Nephron (organoid): ENCODE measurements around the gene SLC25A41.

Experiments used
- H3K27ac Mint-ChIP-seq, 3 experiments: 2 replicates each; pipeline ENCODE4 v1.8.0; 2020; ENCODE audit warnings: mixed read lengths in 3 of 3, mild to moderate bottlenecking in 2 of 3, moderate library complexity in 1 of 3
- H3K27me3 Mint-ChIP-seq: 2 replicates; pipeline ENCODE4 v1.8.0; 2021; ENCODE audit warnings: low read depth, mild to moderate bottlenecking, moderate library complexity, mixed read lengths
- H3K36me3 Mint-ChIP-seq: 2 replicates; pipeline ENCODE4 v1.8.0; 2020; ENCODE audit warnings: low read depth, mixed read lengths
- H3K4me1 Mint-ChIP-seq: 2 replicates; pipeline ENCODE4 v1.8.0; 2020; ENCODE audit warnings: mixed read lengths
- H3K4me3 Mint-ChIP-seq, 3 experiments: 2 replicates each; pipeline ENCODE4 v1.8.0; 2020; ENCODE audit warnings: mild to moderate bottlenecking in 3 of 3, mixed read lengths in 3 of 3, moderate library complexity in 2 of 3
- H3K9me3 Mint-ChIP-seq: 2 replicates; pipeline ENCODE4 v1.8.0; 2020; ENCODE audit warnings: mixed read lengths
- CTCF ChIP-seq, 3 experiments: fragments of 200-600 bp; sonication (generic); IDR thresholded peaks; one replicate each; pipeline ENCODE4 v1.5.0; 2021; ENCODE audit warnings: antibody characterized with exemption in 3 of 3; ENCODE audit not compliant: unreplicated experiment in 3 of 3

The SLC25A41 gene

DNA sequence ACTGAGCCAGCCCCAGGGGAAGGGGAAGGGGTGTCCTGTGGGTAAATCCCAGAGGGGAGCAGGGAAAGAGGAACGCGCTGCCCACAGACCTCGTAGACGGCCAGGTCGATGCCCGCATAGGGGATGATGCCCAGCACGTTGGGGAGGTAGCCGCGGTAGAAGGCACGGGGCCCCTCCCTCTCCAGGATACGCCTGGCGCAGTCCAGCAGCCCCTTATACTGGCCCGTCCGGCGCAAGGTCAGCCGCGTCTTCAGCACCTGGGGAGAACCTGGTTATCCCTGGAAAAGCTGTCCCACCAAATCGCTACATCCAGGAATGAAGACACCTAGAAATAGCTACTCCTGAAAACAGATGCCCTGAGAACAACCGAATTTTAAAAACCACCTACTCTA lies 18.7 kb upstream of the SLC25A41 start:
- Mint-ChIP-seq H3K36me3 (peaks cover 68% of the 10 kb centered on the region), H3K27me3 (no peaks in the 10 kb centered on the region), H3K4me3 (no peak overlapping the region), H3K4me1 (no peaks in the 10 kb centered on the region), H3K27ac (no peak overlapping the region), H3K9me3 (peaks cover 20% of the 10 kb centered on the region)
- no peak for TF ChIP-seq CTCF (IDR thresholded peaks at IDR 0.05; ENCODE audit: unreplicated experiment in 3 of 3)

DNA sequence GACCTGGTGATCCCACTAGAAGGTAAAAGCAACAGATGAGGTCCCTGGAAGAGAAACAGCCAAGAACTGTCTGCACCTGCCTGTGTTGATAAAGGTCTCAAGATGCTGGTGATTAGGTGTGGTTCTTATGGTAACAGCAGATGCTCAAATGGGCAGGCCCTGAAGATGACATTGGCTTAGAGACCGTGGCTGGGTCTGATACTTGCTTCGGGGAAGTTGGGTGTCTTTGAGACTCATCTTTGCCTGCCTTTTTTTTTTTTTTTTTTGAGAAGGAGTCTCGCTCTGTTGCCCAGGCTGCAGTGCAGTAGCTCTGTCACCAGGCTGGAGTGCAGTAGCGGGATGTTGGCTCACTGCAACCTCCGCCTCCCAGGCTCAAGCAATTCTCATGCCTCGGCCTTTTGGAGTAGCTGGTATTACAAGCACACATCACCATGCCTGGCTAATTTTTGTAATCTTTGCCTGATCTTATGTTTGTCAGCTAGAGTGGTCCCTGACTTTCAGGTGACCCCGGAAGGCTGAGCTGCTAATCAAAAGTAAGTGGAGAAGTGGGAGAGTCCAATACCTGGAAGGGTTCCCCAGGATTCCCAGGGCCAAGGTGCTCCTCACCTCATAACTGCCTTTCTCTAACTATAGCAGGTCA lies 18.1 kb upstream of the SLC25A41 start:
- H3K4me3 Mint-ChIP-seq, result no peak overlapping the region
- H3K27me3 Mint-ChIP-seq, result no peaks in the 10 kb centered on the region
- H3K9me3 Mint-ChIP-seq, result peaks cover 21% of the 10 kb centered on the region
- no peak for TF ChIP-seq CTCF (IDR thresholded peaks at IDR 0.05; ENCODE audit: unreplicated experiment in 3 of 3)
- H3K4me1 Mint-ChIP-seq, result no peaks in the 10 kb centered on the region
- H3K27ac Mint-ChIP-seq, result no peak overlapping the region
- peaks cover 68% of the 10 kb centered on the region for H3K36me3 Mint-ChIP-seq

DNA sequence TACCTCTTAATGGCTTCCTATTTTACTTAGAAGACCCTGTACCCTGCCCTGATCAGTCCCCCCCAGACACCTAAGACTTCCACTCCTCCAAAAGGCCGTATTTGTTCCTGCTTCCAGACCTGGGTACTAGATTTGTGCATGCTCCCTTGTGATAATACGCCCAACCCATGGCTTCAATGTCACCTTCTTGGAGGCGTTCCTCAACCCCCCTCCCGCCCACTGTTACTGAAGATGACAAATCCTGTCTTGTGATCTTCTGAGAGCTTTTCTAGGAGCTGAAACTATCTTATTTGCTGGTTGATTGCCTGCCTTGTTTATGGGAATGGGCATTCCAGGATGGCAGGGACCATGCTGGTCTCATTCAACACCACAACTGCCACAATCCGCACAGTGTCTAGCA lies 16.6 kb upstream of the SLC25A41 start:
- TF ChIP-seq CTCF (IDR thresholded peaks at IDR 0.05; ENCODE audit: unreplicated experiment in 3 of 3), result no peak
- Mint-ChIP-seq H3K4me1 (no peaks in the 10 kb centered on the region), H3K27ac (no peak overlapping the region), H3K27me3 (no peaks in the 10 kb centered on the region), H3K36me3 (peaks cover 68% of the 10 kb centered on the region), H3K4me3 (no peak overlapping the region), H3K9me3 (peaks cover 27% of the 10 kb centered on the region)

DNA sequence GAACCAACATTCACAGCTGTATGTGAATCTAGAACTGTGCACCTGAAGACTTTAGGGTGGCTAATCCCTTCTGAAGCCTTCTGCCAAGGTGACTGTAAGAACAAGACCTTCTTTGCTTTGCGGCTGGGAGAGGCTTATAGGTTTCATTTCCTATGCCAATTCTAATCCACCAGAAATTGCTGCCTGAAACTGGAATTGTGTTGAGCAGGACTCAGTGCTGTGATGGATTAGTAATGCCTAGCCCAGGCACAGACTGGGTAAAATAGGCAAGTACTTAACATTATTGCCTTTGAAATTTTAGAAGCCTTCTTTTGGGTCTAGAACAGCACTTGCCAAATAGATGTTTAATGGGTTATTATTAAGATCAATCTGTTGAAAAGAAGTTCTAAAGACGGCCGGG lies 14.5 kb upstream of the SLC25A41 start:
- Mint-ChIP-seq H3K27me3 (no peaks in the 10 kb centered on the region), H3K27ac (no peak overlapping the region)
- TF ChIP-seq CTCF (IDR thresholded peaks at IDR 0.05; ENCODE audit: unreplicated experiment in 3 of 3), result no peak

DNA sequence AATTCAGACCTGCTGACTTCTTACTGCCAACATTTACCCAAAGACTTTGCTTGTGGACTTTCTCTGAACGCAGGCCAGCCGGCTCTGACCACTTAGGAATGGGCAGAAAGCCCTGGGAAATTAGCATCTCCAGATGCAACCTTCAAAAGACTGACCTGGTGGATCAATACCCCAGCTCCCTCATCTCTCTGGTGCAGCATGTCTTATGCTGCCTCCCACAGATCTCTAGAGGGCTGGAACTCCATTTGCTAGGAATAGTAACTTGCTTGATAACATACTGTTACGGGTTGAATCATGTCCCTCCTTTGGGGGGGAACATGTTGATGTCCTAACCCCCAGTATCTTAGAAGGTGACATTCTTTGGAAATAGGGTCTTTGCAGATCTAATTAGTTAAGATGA lies 12.9 kb upstream of the SLC25A41 start:
- TF ChIP-seq CTCF (IDR thresholded peaks at IDR 0.05; ENCODE audit: unreplicated experiment in 3 of 3), result no peak
- Mint-ChIP-seq H3K9me3 (peaks cover 12% of the 10 kb centered on the region), H3K27ac (no peak overlapping the region), H3K4me3 (no peak overlapping the region), H3K36me3 (peaks cover 41% of the 10 kb centered on the region), H3K27me3 (no peaks in the 10 kb centered on the region), H3K4me1 (peaks cover 5% of the 10 kb centered on the region)

More for the DNA sequence above, 14.5 kb upstream of the SLC25A41 start:
- H3K9me3 Mint-ChIP-seq, result peaks cover 15% of the 10 kb centered on the region
- H3K36me3 Mint-ChIP-seq, result peaks cover 55% of the 10 kb centered on the region
- H3K4me1 Mint-ChIP-seq, result peaks cover 5% of the 10 kb centered on the region
- H3K4me3 Mint-ChIP-seq, result no peak overlapping the region

GRCh38 chr19:6443986-6444385 lies 10.4 kb upstream of the SLC25A41 start:
- peaks cover 12% of the 10 kb centered on the region for H3K9me3 Mint-ChIP-seq
- no peaks in the 10 kb centered on the region for H3K27me3 Mint-ChIP-seq
- no peak overlapping the region for H3K4me3 Mint-ChIP-seq
- H3K4me1 Mint-ChIP-seq, result peaks cover 5% of the 10 kb centered on the region
- H3K27ac Mint-ChIP-seq, result no peak overlapping the region
- H3K36me3 Mint-ChIP-seq, result peaks cover 38% of the 10 kb centered on the region
- TF ChIP-seq CTCF (IDR thresholded peaks at IDR 0.05; ENCODE audit: unreplicated experiment in 3 of 3), result no peak
